ENCODE data around the gene PARP16.

PARP16 gene, protein sequence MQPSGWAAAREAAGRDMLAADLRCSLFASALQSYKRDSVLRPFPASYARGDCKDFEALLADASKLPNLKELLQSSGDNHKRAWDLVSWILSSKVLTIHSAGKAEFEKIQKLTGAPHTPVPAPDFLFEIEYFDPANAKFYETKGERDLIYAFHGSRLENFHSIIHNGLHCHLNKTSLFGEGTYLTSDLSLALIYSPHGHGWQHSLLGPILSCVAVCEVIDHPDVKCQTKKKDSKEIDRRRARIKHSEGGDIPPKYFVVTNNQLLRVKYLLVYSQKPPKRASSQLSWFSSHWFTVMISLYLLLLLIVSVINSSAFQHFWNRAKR

DNA sequence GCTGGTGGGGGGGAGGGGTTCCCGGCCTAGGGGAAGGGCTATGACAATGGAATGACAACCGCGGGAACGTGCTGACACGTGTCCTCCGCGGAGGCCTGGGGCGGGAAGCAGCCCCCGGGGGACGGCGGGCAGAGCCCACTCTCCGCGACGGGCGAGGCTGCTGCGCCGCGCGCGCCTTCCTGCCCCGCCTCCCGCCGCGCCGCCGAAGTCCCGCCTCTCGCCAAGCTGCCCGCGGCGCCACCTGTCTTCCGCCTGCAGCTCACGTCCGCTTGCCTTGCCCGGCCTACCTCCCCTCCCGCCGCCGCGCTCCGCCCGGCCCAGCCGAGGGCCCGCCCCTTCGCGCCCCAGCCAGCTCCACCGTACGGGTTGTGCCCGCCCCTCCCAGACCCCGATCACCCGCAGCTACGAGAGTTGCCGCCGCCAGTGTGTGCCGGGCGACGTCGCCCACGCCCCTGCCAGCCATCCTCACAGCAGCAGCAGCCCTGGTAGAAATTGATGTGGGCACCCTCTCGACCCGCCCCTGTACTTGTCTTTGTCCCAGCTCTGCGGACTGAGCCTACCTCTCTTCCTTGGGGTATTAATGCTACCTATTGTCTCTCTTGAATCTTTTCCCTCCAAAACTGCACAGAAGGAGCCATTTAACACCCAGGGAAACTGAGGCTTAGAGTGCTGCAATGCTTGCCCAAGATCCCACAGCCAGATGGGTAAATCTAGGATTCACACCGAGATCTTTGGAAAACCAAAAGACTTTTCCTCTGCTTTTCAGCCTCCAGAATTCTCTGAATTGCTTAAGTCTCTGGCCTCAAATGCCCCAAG lies at the start of gene PARP16:
Gene PARP16 (minus strand): TSS at position 180 of the 816 bp plus-strand sequence. CDS start 457 bp downstream, outside the sequence.
- peak; percentile 70 for DNase-seq

DNA sequence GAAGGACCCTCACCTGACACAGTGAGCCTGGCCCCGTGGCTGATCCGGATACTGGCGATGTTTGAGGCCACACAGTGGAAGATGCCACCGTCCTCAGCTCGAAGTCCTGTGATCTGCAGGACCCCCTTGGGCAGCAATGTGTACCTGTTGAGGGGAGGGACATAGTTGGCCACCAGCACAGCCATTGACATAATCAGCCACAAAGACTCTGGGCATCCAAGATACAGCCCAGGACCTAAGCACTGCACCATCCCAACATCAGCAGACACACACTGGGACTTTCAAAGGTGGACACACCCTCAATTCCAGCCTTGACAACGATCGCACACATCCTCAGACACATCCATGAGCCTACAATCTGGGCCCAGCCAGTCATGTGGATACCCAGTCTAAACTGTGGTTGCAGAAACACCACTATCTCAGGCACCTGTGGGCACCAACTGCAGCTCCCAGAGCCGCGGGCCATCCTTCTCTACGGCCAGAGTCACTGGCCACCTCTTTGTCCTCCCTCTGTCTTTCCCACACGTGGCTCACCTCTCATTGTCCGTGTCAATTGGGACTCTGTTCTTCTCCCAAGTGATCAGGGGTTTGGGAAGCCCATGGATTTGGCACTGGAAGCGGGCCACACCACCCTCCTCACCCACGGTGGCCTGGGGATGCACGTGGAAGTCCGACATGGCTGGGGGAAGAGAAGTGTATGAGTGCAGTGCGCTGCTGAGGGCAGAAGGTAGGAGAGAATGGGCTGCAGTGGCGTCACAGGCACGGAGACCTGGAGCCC lies 48.8 kb upstream of the PARP16 start:
- DNase-seq, result no peak

DNA sequence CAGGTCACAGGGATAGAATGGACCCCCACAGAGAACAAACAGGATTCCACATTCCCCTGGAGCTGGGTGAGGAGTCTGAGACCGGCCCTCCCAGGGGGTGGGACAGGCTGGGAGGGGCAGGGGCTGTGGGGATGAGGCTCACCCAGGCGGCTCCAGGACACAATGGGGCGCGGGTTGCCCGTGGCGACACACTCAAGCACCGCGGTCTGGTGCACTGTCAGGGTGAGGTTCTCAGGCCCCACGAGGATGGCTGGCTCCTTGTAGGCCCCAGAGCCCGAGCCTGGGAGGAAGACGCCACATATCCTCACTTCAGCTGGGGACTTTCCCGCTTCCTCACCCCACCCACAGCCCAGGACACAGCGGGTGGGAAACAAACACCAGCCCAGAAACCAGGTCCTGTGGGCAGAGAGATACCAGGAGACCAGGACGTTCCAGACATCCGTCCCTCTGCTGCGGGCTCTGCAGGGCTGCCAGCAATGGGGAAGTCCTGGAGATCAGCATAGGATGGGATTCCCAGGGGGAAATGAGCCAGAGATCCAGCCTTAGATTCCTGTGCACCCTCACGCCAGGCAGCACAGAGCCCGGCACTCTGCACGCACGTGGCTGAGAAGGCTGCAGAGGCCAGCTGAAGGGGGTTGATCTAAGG lies 48.0 kb upstream of the PARP16 start:
- no peak for DNase-seq

DNA sequence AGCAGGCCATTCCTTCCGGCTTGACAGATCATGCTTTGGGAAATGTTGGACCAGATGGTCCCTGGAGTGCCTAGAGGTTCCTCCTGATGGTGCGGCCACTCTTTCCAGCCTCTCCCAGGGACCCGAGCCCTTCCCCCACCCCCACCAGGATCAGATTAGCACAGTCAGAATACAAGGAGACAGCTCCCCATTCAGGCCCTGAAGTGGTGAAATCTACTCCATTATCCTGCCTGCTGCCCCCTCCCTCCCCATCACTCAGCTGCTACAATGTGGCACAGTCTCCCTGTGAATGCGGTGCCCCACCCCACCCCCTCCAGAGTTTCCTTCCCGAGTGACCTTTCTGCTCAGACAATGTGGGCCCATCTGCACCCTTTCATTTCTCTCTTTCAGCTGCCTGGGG lies 47.2 kb upstream of the PARP16 start:
- DNase-seq, result no peak

DNA sequence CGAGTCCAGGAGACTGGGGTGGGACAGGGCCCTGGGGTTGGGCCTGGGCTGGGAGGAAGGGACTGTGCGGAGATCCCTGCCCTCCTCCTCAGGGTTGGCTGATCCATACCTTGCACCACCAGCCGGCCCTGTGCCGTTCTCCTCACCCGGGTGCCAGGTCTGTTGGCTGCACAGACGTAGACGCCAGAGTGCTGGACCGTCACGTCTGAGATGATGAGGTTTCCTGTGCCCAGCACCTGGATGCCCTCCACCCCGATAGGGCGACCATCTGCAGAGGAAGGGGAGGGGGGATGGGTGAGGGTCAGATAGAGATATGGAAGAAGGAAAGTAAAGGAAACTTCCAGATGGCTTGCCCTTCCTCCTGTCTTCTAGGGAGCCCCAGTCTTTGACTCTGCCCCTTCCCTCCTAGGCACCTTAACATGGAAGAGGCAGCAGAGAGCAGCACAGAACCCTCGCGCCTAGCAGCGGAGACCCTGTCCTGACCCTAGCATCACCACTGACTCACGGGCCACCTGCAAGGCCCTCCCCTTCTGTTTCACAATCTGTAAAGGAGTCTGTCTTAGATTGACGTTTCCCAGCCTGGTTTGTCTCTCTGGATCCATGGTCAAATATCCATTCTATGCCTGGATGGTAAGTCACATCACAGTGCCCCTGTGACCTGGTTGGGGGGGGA lies 46.6 kb upstream of the PARP16 start:
- no peak for DNase-seq

DNA sequence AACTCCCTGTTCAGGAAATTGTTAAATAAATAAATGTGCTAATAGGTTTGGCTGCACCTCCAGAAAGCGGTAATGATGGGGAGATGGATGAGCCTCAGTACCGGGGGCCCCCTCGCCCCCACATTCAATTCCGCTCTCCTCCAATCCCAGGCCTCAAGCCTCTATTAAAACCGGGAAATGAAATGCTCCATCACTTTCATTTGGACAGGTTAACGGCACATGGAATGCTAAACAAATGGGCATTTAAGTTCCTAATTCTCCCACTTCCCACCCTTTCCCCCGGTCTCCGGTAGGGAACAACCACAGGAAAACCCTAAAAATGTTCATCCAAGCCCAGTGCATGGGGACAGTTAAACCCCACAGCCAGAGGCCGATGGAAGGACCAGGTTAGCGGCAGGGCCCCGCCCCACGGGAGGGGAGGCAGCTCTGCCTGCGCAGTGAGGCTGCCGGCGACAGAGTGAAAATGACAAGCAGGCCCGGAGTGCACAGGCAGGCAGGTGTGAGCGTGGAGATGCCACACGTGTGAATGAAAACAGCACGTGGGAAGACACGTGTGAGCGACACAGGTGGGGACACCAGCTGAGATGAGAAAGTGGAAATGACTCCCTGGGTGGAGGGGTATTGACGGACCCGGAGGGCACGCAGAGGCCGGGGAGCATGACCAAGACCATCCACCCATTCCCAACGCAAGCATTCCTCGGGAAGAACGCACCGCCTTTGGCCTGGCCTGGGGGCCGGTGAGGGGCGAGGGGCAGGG lies 45.9 kb upstream of the PARP16 start:
- DNase-seq, result no peak

DNA sequence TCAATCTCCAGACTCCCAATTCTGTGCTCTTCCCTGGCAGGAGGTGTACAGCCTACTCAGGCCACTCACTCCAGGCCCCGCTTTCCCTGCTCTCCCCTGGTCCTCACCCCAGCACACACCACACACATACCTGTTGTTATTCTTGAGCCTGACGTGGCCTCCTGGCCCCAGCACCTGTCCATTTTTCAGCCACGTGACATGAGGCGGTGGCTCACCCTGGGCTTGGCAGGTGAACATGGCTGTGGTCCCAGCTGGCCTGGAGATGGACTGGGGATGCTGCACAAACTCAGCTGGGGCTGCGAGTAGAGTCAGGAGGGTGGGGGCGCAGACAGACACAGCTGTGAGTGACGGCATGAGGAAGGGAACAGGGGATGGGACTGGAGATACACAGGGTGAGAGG lies 45.1 kb upstream of the PARP16 start:
- DNase-seq, result no peak

DNA sequence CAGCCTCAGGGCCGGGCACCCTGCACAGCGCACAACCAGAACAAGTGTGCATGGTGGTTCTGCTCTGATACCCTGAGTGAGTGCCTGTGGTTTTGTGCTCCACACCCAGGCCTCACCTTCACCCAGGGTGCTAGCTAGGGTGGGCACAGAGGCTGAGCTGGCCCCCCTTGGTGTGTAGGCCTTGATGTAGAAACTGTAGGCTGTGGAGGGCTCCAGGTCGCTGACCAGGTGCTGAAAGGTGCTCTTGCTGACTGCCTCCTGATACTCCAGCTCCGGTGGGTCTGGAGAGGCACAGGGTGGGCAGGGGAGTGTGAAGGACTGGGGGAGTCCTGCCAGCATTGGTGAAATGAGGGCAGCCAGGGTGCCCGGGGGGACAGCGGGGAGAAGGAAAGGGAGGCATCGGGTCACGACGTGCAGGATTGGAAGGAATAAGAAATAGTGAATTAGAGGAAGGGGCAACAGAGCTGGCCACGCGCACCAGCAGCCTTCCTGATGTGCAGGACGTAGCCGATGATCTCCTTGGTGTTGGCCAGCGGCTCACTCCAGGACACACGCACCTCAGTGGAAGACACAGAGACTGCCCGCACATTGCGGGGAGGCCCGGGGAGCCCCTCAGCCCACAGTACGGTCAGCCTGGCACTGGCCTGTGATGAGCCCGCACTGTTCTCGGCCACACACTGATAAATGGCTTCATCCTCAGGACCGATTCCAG lies 44.4 kb upstream of the PARP16 start:
- no peak for DNase-seq

DNA sequence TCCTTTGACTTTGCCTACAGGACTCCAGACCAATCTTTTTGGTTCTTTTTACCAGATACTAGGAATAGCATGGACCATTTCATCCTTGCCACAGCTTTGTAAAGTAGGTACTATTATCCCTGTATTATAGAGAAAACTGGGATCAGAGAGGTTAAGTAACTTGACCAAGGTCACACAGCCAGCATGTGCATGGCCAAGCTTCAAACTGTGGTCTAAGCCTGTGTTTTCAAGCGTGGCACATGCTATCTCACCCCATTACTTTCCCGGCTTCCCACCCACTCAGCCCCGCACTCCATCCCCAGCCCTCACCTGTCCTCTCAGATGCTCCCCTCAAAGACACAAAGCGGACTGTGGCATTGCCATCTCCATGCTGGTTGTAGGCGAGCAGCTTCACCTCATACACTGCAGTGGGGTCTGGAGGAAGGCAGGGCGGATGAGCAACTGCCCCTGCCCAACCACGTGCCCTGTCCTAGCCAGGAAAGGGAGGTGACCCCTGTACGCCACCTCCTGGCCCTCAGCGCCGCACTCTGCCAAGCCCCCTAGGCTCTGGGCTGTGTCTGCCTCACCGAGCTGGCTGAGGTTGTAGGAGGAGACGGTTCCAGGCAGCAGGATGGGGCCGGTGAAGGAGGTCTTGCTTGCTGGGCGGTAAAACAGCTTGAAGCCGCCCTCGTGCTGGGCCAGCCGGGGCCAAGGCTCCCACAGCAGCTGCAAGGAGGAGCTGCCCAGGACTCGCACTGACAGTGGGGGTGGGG lies 43.5 kb upstream of the PARP16 start:
- DNase-seq, result no peak

DNA sequence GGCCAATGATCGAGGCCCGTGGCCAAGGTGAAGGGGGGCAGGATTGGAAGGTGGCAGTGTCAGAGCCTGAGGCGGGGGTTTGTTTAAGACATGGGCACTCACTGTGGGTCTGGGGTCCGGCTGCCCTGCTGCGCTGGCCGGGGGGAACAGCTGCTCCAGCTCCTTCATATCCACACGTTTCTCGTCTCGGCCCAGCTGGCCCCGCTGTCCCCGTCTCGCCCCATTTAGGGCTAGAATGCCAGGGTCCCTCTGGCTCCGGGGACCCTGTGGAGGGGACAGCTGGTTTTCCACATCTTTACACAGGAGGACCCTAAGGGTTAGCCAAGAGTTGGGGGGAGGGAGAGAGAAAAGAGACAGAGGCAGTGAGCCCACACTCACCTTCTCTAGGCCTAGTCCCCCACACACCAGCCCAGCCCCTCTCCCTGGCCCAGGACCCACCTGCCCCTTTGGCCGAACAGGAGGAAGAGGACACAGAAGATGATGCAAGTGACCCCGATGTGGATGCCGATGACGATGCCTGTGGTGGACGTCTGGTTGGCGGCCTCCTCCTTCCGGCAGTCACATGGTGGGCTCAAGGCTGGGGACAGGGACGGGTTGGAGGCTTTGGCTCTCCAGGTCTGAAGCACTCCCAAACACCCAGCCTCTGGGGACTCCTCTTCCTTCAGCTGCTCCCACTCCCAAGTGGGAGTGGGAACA lies 42.8 kb upstream of the PARP16 start:
- no peak for DNase-seq

DNA sequence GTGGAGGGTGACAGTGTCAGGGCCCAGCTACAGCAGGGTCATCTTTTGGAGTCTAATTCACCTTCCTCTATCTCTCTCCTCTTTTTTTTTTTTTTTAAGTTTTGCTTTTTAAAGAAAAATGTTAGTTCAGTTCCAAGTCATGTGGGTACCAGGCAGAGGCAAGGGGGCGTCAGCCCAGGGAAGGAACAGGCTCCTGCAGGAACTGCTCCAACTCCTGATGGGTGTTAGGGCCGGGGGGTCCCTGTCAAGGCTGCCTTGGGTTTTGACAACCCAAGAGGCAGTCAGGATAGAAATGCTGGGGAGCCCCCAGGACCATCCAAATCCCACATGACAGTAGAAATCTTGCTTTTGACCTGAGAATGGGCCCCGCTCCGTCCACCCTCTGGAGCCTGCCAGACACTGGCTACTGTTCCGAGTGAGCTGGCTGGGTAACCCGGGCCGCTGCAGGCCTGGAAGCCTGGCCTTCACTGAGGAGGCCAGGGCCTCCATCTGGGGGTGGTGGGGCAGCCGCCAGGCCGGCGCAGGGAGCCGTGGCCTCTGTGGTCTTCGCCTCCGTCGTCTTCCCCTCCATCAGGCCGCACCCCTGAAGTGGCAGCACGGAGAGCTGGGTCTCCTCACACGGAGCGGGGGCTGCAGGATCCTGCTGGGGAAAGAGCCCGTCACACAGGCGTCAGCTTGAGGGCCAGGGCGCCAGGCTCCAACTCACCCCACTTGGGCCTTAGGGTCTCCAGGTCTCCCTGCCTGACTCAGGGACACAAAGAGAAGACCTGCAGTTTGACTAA lies 42.0 kb upstream of the PARP16 start:
- no peak for DNase-seq

DNA sequence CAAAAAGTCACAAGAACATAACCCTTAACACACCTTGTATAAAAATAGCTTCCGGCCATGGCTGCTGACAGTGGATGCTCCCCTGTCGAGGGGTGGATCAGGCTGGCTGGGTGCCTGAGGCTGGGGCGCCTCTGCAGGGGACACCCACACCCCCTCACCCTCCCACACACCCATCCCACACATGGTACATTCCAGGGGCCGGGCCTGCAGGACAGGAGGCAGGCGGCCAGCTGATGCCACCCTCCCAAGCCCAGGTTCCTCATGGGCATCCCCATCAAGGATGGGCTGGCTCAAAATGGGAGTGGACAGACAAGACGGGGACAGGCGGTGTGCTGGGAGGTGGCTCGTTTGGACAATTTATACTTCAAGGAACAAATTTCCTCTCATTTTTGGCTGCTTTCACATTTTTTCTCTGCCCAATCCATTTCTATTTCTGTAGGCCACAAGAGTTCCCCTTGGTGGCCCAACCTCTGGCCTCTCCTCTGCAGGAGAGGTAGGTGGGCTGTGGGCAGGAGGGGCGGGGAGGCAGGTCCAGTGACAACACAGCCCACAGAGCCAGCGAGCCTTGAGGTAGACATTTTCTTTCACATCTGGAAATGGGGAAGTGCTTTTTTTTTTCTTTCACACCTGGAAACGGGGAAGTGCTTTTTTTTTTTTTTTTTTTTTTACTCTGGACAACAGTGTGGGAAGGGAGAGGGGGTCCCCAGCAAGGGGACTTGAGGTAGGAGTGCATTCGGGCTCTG lies 41.1 kb upstream of the PARP16 start:
- DNase-seq, result no peak

DNA sequence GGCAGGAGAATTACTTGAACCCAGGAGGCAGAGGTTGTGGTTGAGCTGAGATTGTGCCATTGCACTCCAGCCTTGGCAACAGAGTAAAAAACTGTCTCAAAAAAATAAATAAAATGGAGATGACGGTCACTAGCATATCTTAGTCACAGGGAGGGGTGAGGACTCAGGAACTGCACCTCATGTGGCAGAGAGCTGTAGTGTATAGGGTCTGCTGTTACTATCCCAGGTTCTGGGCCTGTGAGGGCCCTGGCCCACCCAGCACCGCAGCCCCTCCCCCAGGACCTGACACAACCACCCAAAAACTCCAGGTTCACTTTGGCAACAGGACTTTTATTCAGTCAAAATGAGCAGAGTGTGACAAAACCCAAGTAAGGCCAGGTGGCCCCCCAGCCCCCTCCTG lies 40.1 kb upstream of the PARP16 start:
- no peak for DNase-seq

DNA sequence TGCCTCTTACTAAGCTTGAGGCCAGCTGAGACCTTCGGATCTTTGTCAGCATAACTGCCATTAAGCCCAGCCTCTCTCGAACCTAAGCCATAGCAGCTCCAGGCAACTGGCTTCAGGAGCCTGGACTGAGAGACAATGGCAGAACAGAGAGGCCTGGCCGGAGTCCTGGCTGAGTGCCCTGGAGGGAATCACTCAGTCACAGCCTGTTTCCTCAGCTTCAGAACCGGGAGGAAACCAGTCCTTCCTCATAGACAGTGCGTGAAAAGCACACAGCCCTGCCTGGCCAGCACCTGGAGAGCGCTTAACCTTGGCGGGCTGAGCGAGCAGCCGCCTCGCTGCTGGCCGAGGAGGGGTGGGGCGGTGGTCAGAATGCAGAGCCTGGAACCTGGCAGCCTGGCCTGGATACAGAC lies 39.4 kb upstream of the PARP16 start:
- DNase-seq, result no peak

DNA sequence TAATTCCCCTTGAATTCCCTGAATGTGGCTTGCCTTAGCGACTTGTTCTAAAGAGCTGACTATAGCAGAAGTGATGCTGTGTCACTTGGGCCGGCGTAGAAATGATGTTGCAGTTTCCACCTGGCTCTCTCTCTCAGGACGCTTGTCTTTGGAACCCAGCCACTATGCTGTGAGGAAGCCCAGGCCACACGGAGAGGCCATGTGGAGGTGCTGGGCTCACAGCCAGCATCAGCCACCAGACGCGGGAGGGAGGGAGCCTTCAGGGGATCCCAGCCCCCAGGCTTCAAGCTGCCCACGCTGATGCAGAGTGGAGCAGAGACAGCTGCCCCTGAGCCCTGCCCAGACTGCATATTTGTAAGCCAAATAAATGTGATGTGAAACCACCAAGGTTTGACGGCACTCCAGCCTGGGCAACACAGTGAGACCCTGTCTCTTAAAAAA lies 36.4 kb upstream of the PARP16 start:
- DNase-seq, result peak; percentile 93

DNA sequence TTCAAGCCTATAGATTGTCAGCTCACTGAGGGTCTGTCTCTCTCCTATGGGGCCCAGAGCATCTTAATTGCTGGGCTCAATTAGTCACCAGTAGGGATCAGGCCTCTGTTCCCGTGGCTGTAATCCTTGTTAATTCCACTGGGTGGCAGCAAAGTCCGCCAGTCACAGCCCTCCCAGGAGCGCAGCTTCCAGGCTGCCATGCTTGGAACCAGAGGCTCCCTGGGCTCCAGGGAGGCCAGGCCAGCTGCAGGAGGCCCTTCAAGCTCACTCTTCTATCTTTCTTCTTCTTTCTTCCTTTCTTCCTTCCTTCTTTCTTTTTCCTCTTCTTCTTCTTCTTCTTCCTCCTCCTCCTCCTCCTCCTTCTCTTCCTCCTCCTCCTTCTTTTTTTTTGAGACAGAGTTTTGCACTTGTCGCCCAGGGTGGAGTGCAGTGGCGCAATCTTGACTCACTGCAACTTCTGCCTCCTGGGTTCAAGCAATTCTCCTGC lies 32.2 kb upstream of the PARP16 start:
- DNase-seq, result peak; percentile 72

DNA sequence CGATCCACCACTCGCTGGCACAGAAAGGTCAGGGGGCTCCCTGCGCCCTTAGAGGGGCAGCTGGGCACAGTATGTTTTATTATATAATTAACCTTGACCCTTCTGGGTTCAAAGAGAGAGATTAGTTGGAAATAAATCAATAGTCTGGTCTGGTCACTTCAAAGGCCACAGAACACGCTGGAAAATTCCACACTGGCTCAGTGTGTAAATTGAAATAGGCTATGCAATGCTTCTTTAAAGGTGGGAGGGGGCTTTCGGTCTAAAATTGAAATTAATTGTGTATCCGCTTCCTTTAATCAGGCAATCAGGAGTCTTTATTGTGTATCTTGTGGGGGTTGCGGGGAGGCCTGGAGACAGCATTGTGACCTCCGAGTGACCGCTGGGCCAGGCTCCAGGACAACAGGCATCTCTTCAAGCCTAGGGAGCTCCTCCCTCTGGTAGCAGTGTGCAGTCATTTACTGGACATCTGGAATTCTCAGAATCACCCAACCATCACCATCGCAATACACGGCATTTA lies 25.8 kb upstream of the PARP16 start:
- no peak for DNase-seq

DNA sequence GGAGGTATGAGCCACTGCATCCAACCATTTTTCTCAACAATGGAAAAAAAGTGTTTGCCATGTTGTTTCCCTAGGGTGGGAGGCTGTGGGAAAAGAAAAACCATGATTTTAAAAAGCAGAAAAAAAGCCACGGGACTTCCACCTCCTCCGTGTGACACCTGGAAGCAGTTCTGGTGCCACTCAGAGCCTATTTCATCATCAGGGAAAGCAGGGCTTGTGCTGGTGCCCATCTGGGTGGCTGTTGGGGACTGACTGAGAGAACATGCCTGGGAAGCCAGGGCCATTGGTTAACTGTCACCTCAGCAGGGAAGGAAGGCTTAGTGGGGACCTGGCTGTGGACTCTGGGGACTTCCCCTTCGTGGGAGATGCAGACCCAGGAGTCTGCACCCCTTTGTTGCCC lies 25.1 kb upstream of the PARP16 start:
- no peak for DNase-seq
